CD14-positive monocyte (primary cell): Measurements from ENCODE around the gene TWNK. TPM values are rescaled to one million over a fixed set of nuclear protein-coding genes. Genes with fewer than 3 reads are reported as not detected.

Source experiments
- DNase-seq, 3 donors: peaks; one replicate each; pipeline ENCODE4 v3.0.0-alpha.2; 2011 to 2022
- H2AFZ ChIP-seq: 2 replicates; pipeline ENCODE4 v1.6.0; 2012; ENCODE audit warnings: mild to moderate bottlenecking, low read depth, low read length, inconsistent platforms; ENCODE audit not compliant: insufficient read depth, poor library complexity, severe bottlenecking
- H3K27ac ChIP-seq, 2 donors: 1 replicate in 1 of 2; 2 replicates in 1 of 2; pipeline ENCODE4 v1.5.1; 2012 to 2013; ENCODE audit warnings: low read length in 2 of 2, control low read depth in 1 of 2, inconsistent platforms in 1 of 2, low read depth in 1 of 2, mild to moderate bottlenecking in 1 of 2
- H3K27me3 ChIP-seq, 2 donors: one replicate each; pipeline versions ENCODE4 v1.6.0 to v1.6.1; 2011 to 2013; ENCODE audit warnings: low read length in 2 of 2; ENCODE audit not compliant: control insufficient read depth in 2 of 2, insufficient read depth in 2 of 2
- H3K36me3 ChIP-seq, 2 donors: replicated peaks in 1 of 2; 1 replicate in 1 of 2; 2 replicates in 1 of 2; pipeline versions ENCODE4 v1.5.1 to v1.6.1; 2012 to 2013; ENCODE audit warnings: low read length in 2 of 2, control low read depth in 1 of 2, inconsistent platforms in 1 of 2, mild to moderate bottlenecking in 1 of 2; ENCODE audit not compliant: insufficient read depth in 2 of 2, control insufficient read depth in 1 of 2
- H3K4me1 ChIP-seq, 2 donors: 1 replicate in 1 of 2; 2 replicates in 1 of 2; pipeline versions ENCODE4 v1.5.1 to v1.6.1; 2012 to 2013; ENCODE audit warnings: low read length in 2 of 2, control low read depth in 1 of 2, inconsistent platforms in 1 of 2, mild to moderate bottlenecking in 1 of 2, moderate library complexity in 1 of 2; ENCODE audit not compliant: insufficient read depth in 2 of 2, control insufficient read depth in 1 of 2
- H3K4me2 ChIP-seq: replicated peaks from 2 replicates; pipeline ENCODE3; 2012; ENCODE audit warnings: low read length, moderate library complexity, mild to moderate bottlenecking; ENCODE audit not compliant: poor library complexity, severe bottlenecking; ENCODE audit errors: extremely low read depth
- H3K4me3 ChIP-seq, 3 experiments: fragments of 200-600 bp in 1 of 3; sonication (generic) in 1 of 3; replicated peaks in 1 of 3; 1 replicate in 2 of 3; 2 replicates in 1 of 3; pipeline ENCODE4 v1.5.1; 2011 to 2013; ENCODE audit warnings: low read length in 3 of 3, mild to moderate bottlenecking in 3 of 3, control low read depth in 2 of 3, low read depth in 2 of 3, inconsistent platforms in 1 of 3, moderate library complexity in 1 of 3
- H3K79me2 ChIP-seq: 2 replicates; pipeline ENCODE4 v1.6.0; 2012; ENCODE audit warnings: mild to moderate bottlenecking, control low read depth, inconsistent platforms, low read length, moderate library complexity; ENCODE audit not compliant: insufficient read depth
- H3K9ac ChIP-seq: 2 replicates; pipeline ENCODE4 v1.6.0; 2017; ENCODE audit warnings: low read length, mild to moderate bottlenecking; ENCODE audit not compliant: insufficient read depth, poor library complexity, severe bottlenecking
- H3K9me3 ChIP-seq, 2 donors: replicated peaks in 1 of 2; 1 replicate in 1 of 2; 2 replicates in 1 of 2; pipeline versions ENCODE4 v1.5.1 to v1.6.1; 2012 to 2013; ENCODE audit warnings: low read length in 2 of 2, control low read depth in 1 of 2; ENCODE audit not compliant: control insufficient read depth in 1 of 2, insufficient read depth in 1 of 2
- H4K20me1 ChIP-seq: 2 replicates; pipeline ENCODE4 v1.6.0; 2012; ENCODE audit warnings: mild to moderate bottlenecking, low read length, control low read depth, moderate library complexity; ENCODE audit not compliant: insufficient read depth
- H3K27ac Mint-ChIP-seq, 7 donors: one replicate each; pipeline ENCODE4 v1.8.0; 2020; ENCODE audit warnings: mild to moderate bottlenecking in 7 of 7, mixed read lengths in 7 of 7, moderate library complexity in 6 of 7, inconsistent platforms in 2 of 7
- H3K27me3 Mint-ChIP-seq, 3 donors: one replicate each; pipeline ENCODE4 v1.8.0; 2021 to 2022; ENCODE audit warnings: low read depth in 3 of 3, mild to moderate bottlenecking in 3 of 3, mixed read lengths in 3 of 3, moderate library complexity in 3 of 3, inconsistent platforms in 1 of 3
- H3K36me3 Mint-ChIP-seq, 2 donors: one replicate each; pipeline ENCODE4 v1.8.0; 2020; ENCODE audit warnings: mixed read lengths in 2 of 2, inconsistent platforms in 1 of 2, mild to moderate bottlenecking in 1 of 2
- H3K4me1 Mint-ChIP-seq: one replicate; pipeline ENCODE4 v1.8.0; 2020; ENCODE audit warnings: mild to moderate bottlenecking, mixed read lengths
- H3K4me3 Mint-ChIP-seq, 2 donors: one replicate each; pipeline ENCODE4 v1.8.0; 2020; ENCODE audit warnings: mild to moderate bottlenecking in 2 of 2, mixed read lengths in 2 of 2, moderate library complexity in 1 of 2
- H3K9me3 Mint-ChIP-seq, 7 donors: one replicate each; pipeline ENCODE4 v1.8.0; 2020 to 2022; ENCODE audit warnings: mixed read lengths in 7 of 7, mild to moderate bottlenecking in 6 of 7, moderate library complexity in 6 of 7, inconsistent platforms in 2 of 7
- WGBS: methylation state at CpG from one replicate; pipeline ENCODE4 v1.1.5; 2013; ENCODE audit warnings: missing lambda C conversion rate; ENCODE audit not compliant: insufficient coverage; 5-methylcytosine and 5-hydroxymethylcytosine counted together
- intact Hi-C, 2 donors: fragments of 100-400 bp; cut with micrococcal nuclease; formaldehyde crosslinking; loops; one replicate each; pipeline versions ENCODE4 v1.15.0 to v1.15.1; 2023
- polyA plus RNA-seq, 3 donors: library from polyadenylated mRNA; depleted of rRNA in 1 of 3; unstranded in 2 of 3; stranded (reverse) in 1 of 3; fragments of 300-500 nt in 2 of 3; fragments of >200 nt in 1 of 3; fragmentation: Illumina TruSeq in 2 of 3; gene quantifications; 1 replicate in 2 of 3; 2 replicates in 1 of 3; pipeline ENCODE4 v1.2.3, GENCODE V29; 2012 to 2021
- TF ChIP-seq, protein P1 (sequence below): fragments of 200-600 bp; IDR thresholded peaks from one replicate; pipeline ENCODE4 v1.8.0; 2022; ENCODE audit warnings: antibody characterized with exemption, mild to moderate bottlenecking

TWNK gene
- polyA plus RNA-seq, 3 donors: 0.31 to 1.2 (median 0.69) TPM

GRCh38 chr10:100942229-100942628 lies 45.1 kb upstream of the TWNK start:
- Mint-ChIP-seq H3K4me3 (no peak overlapping the region), H3K36me3 (peaks cover 83 to 97% of the 10 kb centered on the region in 2 donors), H3K9me3 (no peaks in the 10 kb centered on the region), H3K4me1 (no peaks in the 10 kb centered on the region), H3K27me3 (no peaks in the 10 kb centered on the region), H3K27ac (peak overlapping the region in 1 of 7 donors; percentile 30)
- Histone ChIP-seq H3K9ac (no peak overlapping the region), H2AFZ (no peak overlapping the region), H3K79me2 (no peaks in the 10 kb centered on the region), H3K4me3 (no peak overlapping the region), H3K27ac (no peak overlapping the region), H3K4me2 (no peak overlapping the region), H3K9me3 (no peaks in the 10 kb centered on the region), H3K36me3 (peaks cover 91 to 100% of the 10 kb centered on the region in 2 donors), H4K20me1 (no peaks in the 10 kb centered on the region), H3K4me1 (no peaks in the 10 kb centered on the region), H3K27me3 (no peaks in the 10 kb centered on the region)
- DNase-seq: no peak
- TF ChIP-seq, protein P1, sequence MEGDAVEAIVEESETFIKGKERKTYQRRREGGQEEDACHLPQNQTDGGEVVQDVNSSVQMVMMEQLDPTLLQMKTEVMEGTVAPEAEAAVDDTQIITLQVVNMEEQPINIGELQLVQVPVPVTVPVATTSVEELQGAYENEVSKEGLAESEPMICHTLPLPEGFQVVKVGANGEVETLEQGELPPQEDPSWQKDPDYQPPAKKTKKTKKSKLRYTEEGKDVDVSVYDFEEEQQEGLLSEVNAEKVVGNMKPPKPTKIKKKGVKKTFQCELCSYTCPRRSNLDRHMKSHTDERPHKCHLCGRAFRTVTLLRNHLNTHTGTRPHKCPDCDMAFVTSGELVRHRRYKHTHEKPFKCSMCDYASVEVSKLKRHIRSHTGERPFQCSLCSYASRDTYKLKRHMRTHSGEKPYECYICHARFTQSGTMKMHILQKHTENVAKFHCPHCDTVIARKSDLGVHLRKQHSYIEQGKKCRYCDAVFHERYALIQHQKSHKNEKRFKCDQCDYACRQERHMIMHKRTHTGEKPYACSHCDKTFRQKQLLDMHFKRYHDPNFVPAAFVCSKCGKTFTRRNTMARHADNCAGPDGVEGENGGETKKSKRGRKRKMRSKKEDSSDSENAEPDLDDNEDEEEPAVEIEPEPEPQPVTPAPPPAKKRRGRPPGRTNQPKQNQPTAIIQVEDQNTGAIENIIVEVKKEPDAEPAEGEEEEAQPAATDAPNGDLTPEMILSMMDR: no peak
- intact Hi-C loops: no loop called here
- WGBS: 100% methylated on average over 1 of the region's 3 CpGs

DNA sequence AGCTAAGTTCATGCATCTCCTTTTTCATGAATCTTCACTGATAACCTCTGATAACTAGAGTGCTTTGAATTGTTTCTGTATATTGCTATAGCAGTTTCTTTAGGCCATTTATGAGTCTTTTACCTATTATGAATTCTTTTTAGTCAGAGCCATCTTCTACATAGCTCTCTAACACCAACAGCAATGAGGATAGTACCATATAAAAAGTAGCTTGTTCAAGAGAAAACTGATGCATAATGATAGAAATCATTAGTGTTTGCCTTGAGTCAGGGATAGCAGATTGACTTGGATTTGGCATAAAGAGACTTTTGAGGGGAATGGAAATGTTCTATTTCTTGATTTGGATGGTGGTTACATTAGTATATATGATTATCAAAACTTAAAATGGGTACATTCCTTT lies 43.8 kb upstream of the TWNK start:
- peaks cover 91 to 100% of the 10 kb centered on the region in 2 donors for H3K36me3 ChIP-seq
- no peaks in the 10 kb centered on the region for H4K20me1 ChIP-seq

More for the DNA sequence above, 43.8 kb upstream of the TWNK start:
- no peaks in the 10 kb centered on the region for H3K27me3 Mint-ChIP-seq
- no peaks in the 10 kb centered on the region for H3K4me1 Mint-ChIP-seq
- Histone ChIP-seq H3K9ac (no peak overlapping the region), H3K4me2 (no peak overlapping the region), H3K27me3 (no peaks in the 10 kb centered on the region), H3K79me2 (no peaks in the 10 kb centered on the region), H2AFZ (no peak overlapping the region), H3K27ac (no peak overlapping the region), H3K4me1 (no peaks in the 10 kb centered on the region), H3K4me3 (no peak overlapping the region), H3K9me3 (no peaks in the 10 kb centered on the region)
- H3K9me3 Mint-ChIP-seq: no peaks in the 10 kb centered on the region
- H3K4me3 Mint-ChIP-seq: no peak overlapping the region
- DNase-seq: no peak
- TF ChIP-seq, protein P1: no peak
- peaks cover 85 to 97% of the 10 kb centered on the region in 2 donors for H3K36me3 Mint-ChIP-seq
- no peak overlapping the region for H3K27ac Mint-ChIP-seq
- intact Hi-C loops: no loop called here
